HTERT RPE-1 (cell line): ENCODE data around the gene SEMA3A.

Source experiments
- in situ Hi-C: fragments of 300-500 bp; cut with MboI; formaldehyde crosslinking; loops from 4 replicates; pipeline ENCODE4 v1.14.3; 2020; ENCODE audit warnings: low sequenced_read_pairs

Gene SEMA3A

GRCh38 chr7:84113286-84113685 is 81.3 kb downstream of the SEMA3A start:
- in situ Hi-C loops = no loop called here

GRCh38 chr7:84112771-84113170 is 81.8 kb downstream of the SEMA3A start:
- in situ Hi-C loops = no loop called here

GRCh38 chr7:84111842-84112241 is 82.7 kb downstream of the SEMA3A start:
- in situ Hi-C loops = no loop called here

- in situ Hi-C loops = no loop called here
Measured at GRCh38 chr7:84110400-84110799, 84.2 kb downstream of the SEMA3A start.

- in situ Hi-C loops = no loop called here
Measured at GRCh38 chr7:84108787-84109186, 85.8 kb downstream of the SEMA3A start.

GRCh38 chr7:84108119-84108518 is 86.5 kb downstream of the SEMA3A start:
- in situ Hi-C loops = no loop called here

- in situ Hi-C loops = no loop called here
Measured at GRCh38 chr7:84107259-84107658, 87.3 kb downstream of the SEMA3A start.

- in situ Hi-C loops = no loop called here
Measured at GRCh38 chr7:84106291-84106690, 88.3 kb downstream of the SEMA3A start.

- in situ Hi-C loops = no loop called here
Measured at GRCh38 chr7:84105586-84105985, 89.0 kb downstream of the SEMA3A start.

- in situ Hi-C loops = no loop called here
Measured at GRCh38 chr7:84104826-84105225, 89.8 kb downstream of the SEMA3A start.

- in situ Hi-C loops = no loop called here
Measured at GRCh38 chr7:84102213-84102612, 92.4 kb downstream of the SEMA3A start.

GRCh38 chr7:84100866-84101265 is 93.7 kb downstream of the SEMA3A start:
- in situ Hi-C loops = no loop called here

- in situ Hi-C loops = no loop called here
Measured at GRCh38 chr7:84095971-84096370, 98.6 kb downstream of the SEMA3A start.

- in situ Hi-C loops = no loop called here
Measured at GRCh38 chr7:84092207-84092606, 102.4 kb downstream of the SEMA3A start.

GRCh38 chr7:84091318-84091717 is 103.3 kb downstream of the SEMA3A start:
- in situ Hi-C loops = no loop called here

- in situ Hi-C loops = no loop called here
Measured at GRCh38 chr7:84088802-84089201, 105.8 kb downstream of the SEMA3A start.

GRCh38 chr7:84085998-84086397 is 108.6 kb downstream of the SEMA3A start:
- in situ Hi-C loops = no loop called here

GRCh38 chr7:84085147-84085546 is 109.4 kb downstream of the SEMA3A start:
- in situ Hi-C loops = no loop called here

- in situ Hi-C loops = no loop called here
Measured at GRCh38 chr7:84083846-84084245, 110.7 kb downstream of the SEMA3A start.

- in situ Hi-C loops = no loop called here
Measured at GRCh38 chr7:84081973-84082522, 112.5 kb downstream of the SEMA3A start.

- in situ Hi-C loops = no loop called here
Measured at GRCh38 chr7:84077336-84077735, 117.3 kb downstream of the SEMA3A start.

- in situ Hi-C loops = no loop called here
Measured at GRCh38 chr7:84076219-84076618, 118.4 kb downstream of the SEMA3A start.

GRCh38 chr7:84073186-84073875 is 121.3 kb downstream of the SEMA3A start:
- in situ Hi-C loops = no loop called here
